ENCODE data around the gene TAF15.

The TAF15 gene

DNA sequence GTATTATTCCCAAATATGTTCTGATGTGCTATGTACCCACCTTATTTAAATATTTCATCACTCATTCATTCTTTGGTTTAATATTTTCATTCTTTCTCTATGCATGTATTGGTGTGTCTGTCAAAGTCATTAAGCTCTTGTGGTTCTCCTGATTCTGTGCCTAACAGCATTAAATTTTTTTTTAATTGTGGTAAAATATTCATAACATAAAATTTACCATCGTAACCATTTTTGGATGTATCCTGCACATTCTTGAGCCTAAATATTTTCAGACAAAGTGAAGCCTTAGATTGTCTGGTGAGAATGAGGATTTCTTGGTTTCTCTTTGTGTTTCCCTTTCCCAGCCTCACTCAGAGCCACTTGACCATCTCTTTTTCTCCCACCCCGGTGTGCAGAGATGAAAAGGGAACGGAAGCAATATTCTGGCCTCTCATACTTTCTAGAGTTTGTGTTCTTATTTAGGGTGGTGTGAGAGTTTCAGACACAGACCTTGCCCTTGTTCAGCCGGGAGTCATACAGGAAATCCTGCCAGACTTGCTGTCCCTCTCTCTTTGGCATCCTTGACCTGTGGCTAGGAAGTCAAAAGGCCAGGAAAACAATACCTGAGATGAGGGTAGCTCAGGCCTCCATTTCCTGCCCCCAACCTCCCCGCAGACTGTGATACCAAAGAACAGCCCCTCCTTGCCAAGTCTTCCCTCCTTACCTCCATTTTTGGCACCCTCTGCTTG lies 66.0 kb downstream of the TAF15 start:
- DNase-seq, result no peak

DNA sequence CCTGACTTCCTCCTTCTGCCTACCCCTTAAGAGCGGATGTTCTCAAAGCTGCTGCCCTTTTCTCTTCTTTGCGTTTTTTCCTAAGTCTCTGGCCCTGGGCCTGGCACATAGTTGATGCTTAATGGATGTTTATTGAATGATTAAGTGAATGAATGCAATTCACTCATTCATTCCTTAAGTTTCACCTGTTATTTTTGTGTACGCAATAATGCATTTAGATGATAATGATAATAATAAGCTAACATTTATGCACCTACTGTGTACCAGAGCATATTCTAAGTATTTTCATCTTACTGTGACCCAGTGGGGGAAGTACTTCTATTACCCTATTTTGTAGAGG lies 66.5 kb downstream of the TAF15 start:
- DNase-seq, result no peak

DNA sequence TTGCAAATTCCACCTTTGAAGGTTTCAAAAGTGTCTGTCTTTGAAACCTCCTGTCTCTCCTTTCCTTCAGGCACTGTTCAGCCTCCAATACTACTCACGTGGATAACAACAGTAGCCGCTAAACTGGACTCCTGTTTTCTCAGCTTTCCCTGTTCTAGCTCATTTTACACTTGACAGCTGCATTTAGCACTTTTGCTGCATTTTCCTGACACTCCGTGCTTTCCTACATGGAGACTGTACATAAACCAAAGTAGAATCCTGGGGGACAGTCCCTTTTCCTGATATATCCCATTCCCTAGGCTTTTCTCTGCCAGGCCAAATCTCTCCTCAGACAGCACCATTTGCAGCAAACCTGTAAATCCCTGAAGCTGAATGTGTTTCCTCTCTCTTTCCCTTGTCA lies 67.2 kb downstream of the TAF15 start:
- no peak for DNase-seq

DNA sequence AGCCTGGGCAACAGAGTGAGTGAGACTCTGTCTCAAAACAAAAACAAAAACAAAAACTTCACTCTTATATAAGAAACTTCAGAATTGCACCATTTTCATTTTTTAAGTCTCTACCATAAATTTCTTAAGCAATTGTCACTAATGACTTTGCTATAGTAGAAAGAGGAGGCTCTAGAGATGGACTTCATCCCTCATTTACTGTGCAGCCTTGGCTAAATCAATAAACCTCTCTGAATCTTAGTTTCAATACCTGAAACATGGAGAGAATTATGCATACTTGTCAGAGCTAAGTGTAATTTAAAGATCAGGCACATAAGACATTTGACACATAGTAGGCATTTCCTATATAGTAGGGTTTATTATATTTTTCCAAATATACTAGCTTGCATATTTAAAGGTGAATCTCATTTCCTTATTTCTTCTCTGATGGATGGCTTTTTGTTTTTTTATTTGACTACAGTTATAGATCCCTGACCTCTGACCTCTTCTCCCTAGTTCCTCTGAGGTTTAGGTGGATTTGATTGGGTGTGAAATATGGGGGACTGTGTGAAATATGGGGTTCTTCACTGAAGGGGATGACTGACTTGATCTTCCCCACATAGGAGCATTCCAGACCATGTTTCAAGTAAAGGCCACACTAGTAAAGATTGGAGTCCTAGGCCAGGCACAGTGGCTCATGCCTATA lies 68.2 kb downstream of the TAF15 start:
- no peak for DNase-seq

DNA sequence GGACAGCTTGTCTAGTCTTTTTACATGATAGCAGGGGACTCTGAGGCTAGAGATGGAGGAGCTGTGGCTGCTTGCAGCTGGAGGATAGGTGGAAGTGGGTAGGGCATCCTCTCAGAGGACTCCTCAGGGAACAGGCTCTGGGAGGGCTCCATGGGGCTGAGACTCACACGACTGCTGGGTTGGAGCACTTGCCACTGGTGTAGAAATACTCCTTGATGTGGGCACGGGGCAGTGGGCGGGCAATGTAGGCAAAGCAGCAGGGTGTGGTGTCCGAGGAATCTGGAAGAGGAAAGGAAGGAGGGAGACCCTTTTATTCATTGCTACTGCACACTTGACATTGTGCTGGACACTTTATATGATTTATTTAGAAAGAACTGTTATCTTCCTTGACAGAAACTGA lies 69.1 kb downstream of the TAF15 start:
- no peak for DNase-seq

DNA sequence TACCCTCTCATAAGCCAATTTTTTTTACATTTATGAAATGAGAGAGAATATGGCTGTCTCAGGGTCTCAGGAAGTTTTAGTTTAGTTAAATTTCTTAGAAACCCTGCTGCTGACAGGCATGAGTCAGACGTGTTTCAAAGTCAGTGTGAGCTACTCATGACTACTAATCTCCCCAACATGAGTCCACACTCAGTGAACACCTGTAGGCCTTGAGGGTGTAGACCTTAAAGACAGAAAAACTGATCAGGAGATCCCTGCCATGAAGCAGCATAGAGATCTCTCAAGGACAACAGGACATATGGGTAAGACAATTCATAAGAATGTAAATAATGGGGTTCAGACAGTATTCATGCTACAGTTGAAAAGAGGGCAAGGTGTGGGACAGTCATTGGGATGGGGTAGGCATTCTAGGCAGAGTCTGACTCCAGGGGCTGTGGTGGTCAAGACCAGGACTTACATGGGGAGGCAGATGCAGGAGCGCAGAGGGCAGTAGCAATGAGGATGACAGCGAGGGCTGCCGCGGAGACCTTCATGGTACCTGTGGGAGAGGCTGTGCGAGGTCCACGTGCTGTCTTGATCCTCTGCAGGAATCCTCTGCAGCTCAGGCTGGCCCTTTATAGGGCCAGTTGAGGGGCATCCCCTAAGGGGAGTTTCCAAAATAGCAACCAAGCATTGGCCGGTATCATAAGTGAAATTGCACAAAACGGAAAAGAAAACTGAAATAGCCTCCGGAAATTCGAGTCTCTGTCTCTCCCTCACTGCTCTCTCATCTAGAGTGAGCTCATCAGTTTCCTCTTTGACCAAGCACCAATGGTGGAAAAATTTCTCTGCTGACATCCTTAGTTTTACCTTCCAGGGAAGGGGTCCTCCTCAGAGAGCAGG lies 70.7 kb downstream of the TAF15 start, which contains the start of gene CCL5:
TSS of gene CCL5 (minus strand) at position 588 of the 882 bp plus-strand sequence.
- no peak for DNase-seq

DNA sequence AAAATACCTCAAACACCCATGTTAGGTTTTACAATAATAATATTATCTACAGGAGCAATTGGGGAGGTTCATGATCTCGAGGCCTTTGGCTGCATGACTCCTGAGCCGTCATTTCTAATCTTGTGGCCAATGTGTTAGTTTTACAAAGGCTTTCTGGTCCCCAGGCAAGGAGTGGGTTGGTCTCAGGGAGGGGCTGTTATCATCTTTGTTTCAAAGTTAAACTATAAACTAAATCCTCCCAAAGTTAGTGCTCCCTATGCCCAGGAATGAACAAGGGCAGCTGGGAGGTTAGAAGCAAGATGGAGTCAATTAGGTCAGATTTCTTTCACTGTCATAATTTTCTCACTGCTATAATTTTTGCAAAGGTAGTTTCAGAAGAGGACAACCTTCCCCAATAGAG lies 80.0 kb downstream of the TAF15 start:
- no peak for DNase-seq

DNA sequence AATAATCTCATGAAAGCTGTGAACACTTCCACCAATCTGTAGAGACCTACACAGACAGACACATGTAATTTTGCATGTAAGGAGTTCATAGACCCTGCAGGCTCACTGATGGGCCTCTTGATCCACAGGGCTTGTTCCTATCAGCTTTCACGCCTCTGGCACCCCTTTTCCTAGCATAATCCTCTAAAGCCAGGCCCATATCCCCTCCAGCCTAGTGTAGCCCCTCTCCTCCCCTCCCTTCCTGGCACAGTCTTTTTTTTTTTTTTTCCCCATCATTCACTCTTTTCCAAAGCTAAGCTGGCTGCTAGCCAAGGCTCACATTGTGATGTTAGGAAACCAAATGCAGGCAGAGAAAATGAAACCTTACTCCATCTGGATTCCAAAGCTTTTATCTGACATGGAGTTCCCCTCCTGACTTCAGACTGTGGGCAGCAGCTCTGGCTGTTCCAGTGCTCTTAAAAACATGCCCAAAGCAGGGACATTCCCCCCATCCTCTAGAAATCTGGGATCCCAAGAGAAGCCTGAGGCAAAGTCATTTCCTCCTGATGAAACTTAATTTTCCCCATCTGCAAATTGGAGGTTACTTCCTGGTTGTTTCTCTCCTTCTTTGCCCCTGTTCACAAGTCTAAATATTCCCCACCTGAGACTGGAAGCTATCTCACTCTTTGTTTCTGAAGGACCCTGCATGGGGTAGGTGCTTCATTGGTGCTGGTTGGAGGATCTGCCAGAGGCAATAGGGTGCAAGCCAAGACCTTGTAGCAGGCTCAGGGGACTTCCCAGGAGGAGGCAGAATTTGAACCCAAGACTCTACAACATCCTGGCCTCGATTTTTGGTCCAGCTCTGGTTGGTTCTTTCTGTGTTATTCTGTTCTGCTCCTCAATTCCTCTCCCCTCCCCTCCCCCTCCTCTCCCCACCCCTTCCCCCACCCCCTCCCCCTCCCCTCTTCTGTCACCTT lies 80.8 kb downstream of the TAF15 start:
- peak; percentile 34 for DNase-seq

DNA sequence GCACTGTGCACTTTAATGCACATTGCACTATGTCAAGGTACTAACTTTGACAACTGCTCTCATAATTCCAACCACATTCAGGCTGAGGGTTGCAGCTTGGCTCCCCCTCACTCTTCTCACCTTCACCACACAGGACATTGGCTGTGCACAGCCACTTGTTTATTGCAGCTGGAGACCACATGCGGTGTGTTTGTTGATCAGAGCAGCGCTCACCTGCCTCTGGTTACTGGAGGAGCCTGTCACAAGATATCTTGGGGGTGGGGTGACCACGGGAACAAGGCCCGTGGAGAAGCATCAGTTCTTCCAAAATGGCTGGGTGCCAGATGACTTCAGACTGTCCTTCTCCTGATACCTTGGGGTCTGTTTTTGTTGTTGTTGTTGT lies 81.5 kb downstream of the TAF15 start:
- DNase-seq, result peak; percentile 11

DNA sequence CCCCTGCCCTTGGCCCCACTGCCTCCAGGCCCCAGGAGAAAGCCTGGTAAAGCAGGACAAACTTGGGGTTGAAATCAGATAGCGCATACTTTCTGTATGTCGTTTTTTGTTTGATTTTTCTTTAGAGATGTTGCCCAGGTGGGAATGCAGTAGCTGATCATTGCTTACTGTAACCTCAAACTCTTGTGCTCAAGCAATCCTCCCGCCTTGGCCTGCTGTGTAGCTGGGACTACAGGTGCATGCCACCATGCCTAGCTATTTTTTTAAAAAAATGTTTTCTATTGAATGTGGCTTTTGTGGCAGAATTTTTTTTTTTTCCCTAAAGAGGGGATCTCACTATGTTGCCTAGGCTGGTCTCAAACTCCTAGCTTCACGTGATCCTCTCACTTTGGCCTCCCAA lies 82.0 kb downstream of the TAF15 start:
- no peak for DNase-seq

DNA sequence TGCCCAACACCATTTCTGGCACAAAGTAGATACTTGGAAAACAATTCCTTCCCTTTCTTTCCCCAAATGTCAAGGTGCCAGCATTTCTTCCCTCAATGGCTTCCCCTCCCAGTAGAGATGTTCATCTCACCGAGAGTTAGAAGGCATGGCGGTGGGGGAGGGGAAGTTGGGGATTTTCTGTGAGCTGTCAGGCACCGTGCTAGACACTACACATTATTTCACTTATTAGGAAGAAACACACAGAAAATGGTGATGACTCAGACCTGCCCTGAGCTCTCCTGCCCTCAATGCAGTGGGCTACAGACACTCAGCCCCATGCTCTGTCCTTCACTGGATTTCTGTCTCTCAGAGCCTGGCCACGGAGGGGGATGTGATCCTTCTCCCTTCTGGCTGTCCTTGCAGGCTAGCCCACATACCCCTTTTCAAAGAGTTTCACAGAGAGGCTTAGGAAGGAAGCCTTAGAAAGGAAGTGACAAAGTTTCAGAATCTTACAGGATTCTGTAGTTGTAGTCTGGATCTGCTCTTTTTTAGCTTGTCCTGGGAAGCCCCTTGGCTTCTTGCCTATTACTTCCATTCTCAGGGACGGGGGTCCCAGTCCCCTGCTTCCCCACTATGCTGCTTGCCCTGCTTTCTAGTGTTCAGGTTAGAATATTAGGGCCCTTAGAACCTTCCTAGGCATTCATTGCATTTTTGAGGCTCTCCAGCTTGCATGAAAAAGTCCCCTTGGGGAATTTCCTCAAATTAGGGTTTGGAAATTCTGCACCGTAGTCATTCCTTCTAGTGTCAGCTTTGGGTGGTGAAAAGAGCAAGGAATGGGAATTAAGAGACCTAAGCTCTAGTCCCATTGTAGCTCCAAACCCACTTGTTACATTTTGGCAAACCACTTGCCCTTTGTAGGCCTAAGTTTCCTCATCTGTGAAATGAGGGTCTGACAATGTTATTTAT lies 83.1 kb downstream of the TAF15 start:
- DNase-seq, result no peak

DNA sequence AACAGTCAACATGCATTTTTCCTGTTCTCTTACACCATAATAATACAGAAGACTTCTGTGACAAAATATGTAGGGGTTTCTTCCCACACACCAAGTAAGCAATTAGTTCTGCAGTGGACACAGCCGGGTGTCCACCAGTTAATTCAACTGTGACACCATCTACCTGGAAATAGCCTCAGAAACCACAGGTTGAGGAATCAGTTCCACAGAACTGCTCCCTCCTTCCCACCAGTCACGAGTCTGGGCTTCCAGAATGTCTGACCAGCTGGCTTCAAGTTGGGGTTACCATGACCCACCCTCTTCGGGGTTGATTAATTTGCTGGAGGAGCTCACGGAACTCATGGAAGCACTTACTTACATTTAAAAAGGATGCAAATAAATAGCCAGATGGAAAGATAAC lies 84.5 kb downstream of the TAF15 start:
- DNase-seq, result no peak

DNA sequence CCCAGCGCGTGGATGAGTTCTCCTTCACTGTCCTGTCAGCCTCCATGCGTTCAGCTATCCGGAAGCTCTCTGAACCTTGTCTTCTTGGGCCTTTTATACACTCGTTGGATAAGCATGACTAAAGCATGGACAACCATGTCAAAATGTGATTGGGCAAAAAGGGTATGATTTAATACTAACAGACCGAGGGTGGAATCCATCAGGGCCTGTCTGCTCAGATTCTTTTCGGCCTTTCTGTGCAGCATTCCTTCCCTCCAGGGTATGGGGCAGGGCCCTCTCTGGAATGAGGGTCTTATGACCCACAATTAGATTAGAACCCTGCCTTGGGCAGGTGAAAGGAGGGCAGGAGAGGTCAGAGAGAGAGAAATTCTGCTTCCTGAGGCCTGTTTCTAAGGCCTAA lies 84.9 kb downstream of the TAF15 start:
- DNase-seq, result no peak

DNA sequence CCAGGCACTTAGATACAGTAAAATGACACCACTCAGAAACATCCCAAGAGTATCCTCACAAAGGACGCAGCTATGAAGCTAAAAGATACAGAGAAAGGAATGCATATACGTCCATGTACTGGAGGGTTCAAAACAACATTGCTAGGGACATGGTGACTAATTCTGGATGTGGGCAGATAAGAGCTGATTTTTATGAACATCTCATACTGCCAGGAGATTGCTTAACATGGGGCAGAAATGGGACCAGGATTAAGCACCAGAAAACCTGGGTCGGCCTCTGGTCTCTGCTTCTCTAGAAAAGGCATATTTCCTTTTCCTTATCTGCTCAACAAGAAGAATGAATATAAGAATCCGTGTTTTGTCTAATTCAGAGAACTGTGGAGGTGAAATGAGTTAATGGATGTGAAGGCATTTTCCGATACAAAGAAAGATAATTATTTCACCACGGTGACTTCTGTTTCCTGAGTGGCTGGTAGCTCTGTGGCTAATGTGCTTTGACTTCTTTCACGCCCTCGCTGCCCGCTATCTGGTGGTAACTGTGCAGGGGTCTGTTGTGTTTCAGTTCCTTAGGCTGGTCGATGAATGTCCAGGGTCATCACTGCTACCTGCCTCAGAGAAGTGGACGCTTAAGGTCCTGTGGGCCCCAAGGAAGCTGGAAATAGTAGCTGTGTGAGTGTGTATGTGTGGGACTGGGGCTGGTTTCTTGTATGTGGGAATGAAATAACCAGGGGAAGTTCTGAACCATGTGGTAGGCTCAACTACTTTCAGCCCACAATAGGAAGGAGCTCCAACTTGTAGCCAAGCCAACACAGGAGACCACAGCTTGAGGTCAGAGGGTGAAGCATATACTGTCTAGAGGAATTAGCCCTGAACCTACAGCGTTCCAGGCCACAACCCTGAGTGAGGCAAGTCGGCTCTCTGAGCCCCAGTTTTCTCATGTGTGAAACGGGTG lies 86.6 kb downstream of the TAF15 start:
- DNase-seq, result no peak

Measured in NCI-H1092 (cell line).